Mesendoderm (in vitro differentiated cells): Measurements from ENCODE around the gene DMPK.
"Not testable (repeated sequence)": the region's sequence is repeated elsewhere in the genome, so short reads cannot be mapped to it uniquely, and the experiment has no call there.

Experiments
- DNase-seq: peaks from one replicate; pipeline ENCODE4 v3.0.0; 2013
- H2AK5ac ChIP-seq: 2 replicates; pipeline ENCODE4 v1.6.1; 2013; ENCODE audit warnings: low read length, inconsistent platforms
- H2BK120ac ChIP-seq: 2 replicates; pipeline ENCODE4 v1.6.1; 2013; ENCODE audit warnings: low read depth, mild to moderate bottlenecking, low read length, moderate library complexity, mixed read lengths
- H2BK15ac ChIP-seq: replicated peaks from 2 replicates; pipeline ENCODE4 v1.6.1; 2013; ENCODE audit warnings: low read depth, mild to moderate bottlenecking, moderate library complexity
- H2BK5ac ChIP-seq: 2 replicates; pipeline ENCODE4 v1.6.1; 2013; ENCODE audit warnings: low read length, inconsistent platforms
- H3K18ac ChIP-seq: 2 replicates; pipeline ENCODE4 v1.6.1; 2013; ENCODE audit warnings: mild to moderate bottlenecking, low read length, mixed read lengths
- H3K23ac ChIP-seq: one replicate; pipeline ENCODE4 v1.6.1; 2013; ENCODE audit warnings: low read length
- H3K27ac ChIP-seq: 2 replicates; pipeline ENCODE4 v1.5.1; 2013; ENCODE audit warnings: low read depth, mild to moderate bottlenecking, inconsistent platforms, low read length, moderate library complexity
- H3K27me3 ChIP-seq: 2 replicates; pipeline ENCODE4 v1.6.1; 2013; ENCODE audit warnings: low read length, control low read depth, mild to moderate bottlenecking, inconsistent platforms; ENCODE audit not compliant: insufficient read depth, poor library complexity
- H3K36me3 ChIP-seq: 2 replicates; pipeline ENCODE4 v1.6.1; 2013; ENCODE audit warnings: low read length, inconsistent platforms; ENCODE audit not compliant: control insufficient read depth, insufficient read depth
- H3K4ac ChIP-seq: one replicate; pipeline ENCODE4 v1.6.1; 2013; ENCODE audit warnings: low read depth, mild to moderate bottlenecking, low read length, moderate library complexity
- H3K4me1 ChIP-seq: 2 replicates; pipeline ENCODE4 v1.6.1; 2013; ENCODE audit warnings: low read depth, low read length, inconsistent platforms; ENCODE audit not compliant: control insufficient read depth
- H3K4me2 ChIP-seq: 2 replicates; pipeline ENCODE4 v1.6.1; 2013; ENCODE audit warnings: low read length
- H3K4me3 ChIP-seq: 2 replicates; pipeline ENCODE4 v1.5.1; 2013; ENCODE audit warnings: mild to moderate bottlenecking, low read length
- H3K56ac ChIP-seq: one replicate; pipeline ENCODE4 v1.6.1; 2013; ENCODE audit warnings: low read length
- H3K79me1 ChIP-seq: 2 replicates; pipeline ENCODE4 v1.6.1; 2013; ENCODE audit warnings: low read length, inconsistent platforms
- H3K79me2 ChIP-seq: 2 replicates; pipeline ENCODE4 v1.6.1; 2013; ENCODE audit warnings: mild to moderate bottlenecking, low read length; ENCODE audit not compliant: control insufficient read depth, insufficient read depth
- H3K9ac ChIP-seq: 2 replicates; pipeline ENCODE4 v1.6.1; 2013; ENCODE audit warnings: low read length, inconsistent platforms
- H4K5ac ChIP-seq: one replicate; pipeline ENCODE4 v1.6.1; 2013; ENCODE audit warnings: low read length
- H4K8ac ChIP-seq: one replicate; pipeline ENCODE4 v1.6.1; 2013; ENCODE audit warnings: low read depth, mild to moderate bottlenecking, control low read depth, low read length, moderate library complexity
- WGBS: extraction: QIAGEN DNeasy Blood & Tissue Kit; methylation state at CpG from one replicate; pipeline ENCODE4 v1.1.7; 2013; ENCODE audit warnings: low lambda C conversion rate, missing lambda C conversion rate; ENCODE audit not compliant: insufficient coverage; ENCODE audit errors: extremely low coverage; 5-methylcytosine and 5-hydroxymethylcytosine counted together

The DMPK gene

GRCh38 chr19:45758921-45759320 is 23.4 kb downstream of the DMPK start:
- no peak overlapping the region for H3K4ac ChIP-seq
- no peaks in the 10 kb centered on the region for H3K36me3 ChIP-seq
- H2BK15ac ChIP-seq, result no peak overlapping the region
- no peak overlapping the region for H4K8ac ChIP-seq
- H3K4me1 ChIP-seq, result peaks cover 2% of the 10 kb centered on the region
- no peak overlapping the region for H3K23ac ChIP-seq
- WGBS, result no CpG with 5 or more reads among the region's 9 CpGs
- no peak overlapping the region for H3K4me2 ChIP-seq
- H3K27me3 ChIP-seq, result no peaks in the 10 kb centered on the region
- H3K18ac ChIP-seq, result no peak overlapping the region
- no peak overlapping the region for H3K27ac ChIP-seq
- H2AK5ac ChIP-seq, result no peak overlapping the region
- H4K5ac ChIP-seq, result no peak overlapping the region
- H3K56ac ChIP-seq, result no peak overlapping the region
- no peaks in the 10 kb centered on the region for H3K79me2 ChIP-seq
- H2BK120ac ChIP-seq, result no peak overlapping the region
- DNase-seq, result no peak
- no peak overlapping the region for H3K9ac ChIP-seq
- H2BK5ac ChIP-seq, result no peak overlapping the region
- no peaks in the 10 kb centered on the region for H3K79me1 ChIP-seq
- no peak overlapping the region for H3K4me3 ChIP-seq

GRCh38 chr19:45757695-45758094 is 24.6 kb downstream of the DMPK start:
- WGBS, result no CpG with 5 or more reads among the region's 9 CpGs
- no peaks in the 10 kb centered on the region for H3K79me1 ChIP-seq
- no peak overlapping the region for H4K8ac ChIP-seq
- no peaks in the 10 kb centered on the region for H3K27me3 ChIP-seq
- no peak overlapping the region for H2BK120ac ChIP-seq
- DNase-seq, result no peak
- no peak overlapping the region for H3K4me2 ChIP-seq
- H3K18ac ChIP-seq, result no peak overlapping the region
- H4K5ac ChIP-seq, result no peak overlapping the region
- H3K9ac ChIP-seq, result no peak overlapping the region
- H3K4ac ChIP-seq, result no peak overlapping the region
- no peak overlapping the region for H3K4me3 ChIP-seq
- H3K4me1 ChIP-seq, result peaks cover 2% of the 10 kb centered on the region
- H2BK5ac ChIP-seq, result no peak overlapping the region
- H3K36me3 ChIP-seq, result no peaks in the 10 kb centered on the region
- no peaks in the 10 kb centered on the region for H3K79me2 ChIP-seq
- no peak overlapping the region for H3K56ac ChIP-seq
- no peak overlapping the region for H2AK5ac ChIP-seq
- no peak overlapping the region for H2BK15ac ChIP-seq
- H3K23ac ChIP-seq, result no peak overlapping the region
- no peak overlapping the region for H3K27ac ChIP-seq

- DNase-seq, result no peak
- Histone ChIP-seq H3K4me3 (no peak overlapping the region), H2BK120ac (no peak overlapping the region), H3K18ac (no peak overlapping the region), H3K9ac (no peak overlapping the region), H3K79me2 (no peaks in the 10 kb centered on the region), H3K4me2 (no peak overlapping the region), H4K5ac (no peak overlapping the region), H2BK5ac (no peak overlapping the region), H2BK15ac (no peak overlapping the region), H2AK5ac (no peak overlapping the region), H4K8ac (no peak overlapping the region), H3K36me3 (no peaks in the 10 kb centered on the region), H3K4me1 (no peaks in the 10 kb centered on the region), H3K23ac (no peak overlapping the region), H3K27ac (no peak overlapping the region), H3K27me3 (no peaks in the 10 kb centered on the region), H3K79me1 (no peaks in the 10 kb centered on the region), H3K4ac (no peak overlapping the region), H3K56ac (no peak overlapping the region)
- no CpG with 5 or more reads among the region's 8 CpGs for WGBS
Observed at GRCh38 chr19:45754323-45754722, 28.0 kb downstream of the DMPK start.

- H3K4me3 ChIP-seq, result no peak overlapping the region
- H4K5ac ChIP-seq, result no peak overlapping the region
- H3K4me1 ChIP-seq, result no peaks in the 10 kb centered on the region
- no peak overlapping the region for H3K18ac ChIP-seq
- no peaks in the 10 kb centered on the region for H3K79me1 ChIP-seq
- H3K79me2 ChIP-seq, result no peaks in the 10 kb centered on the region
- no peak overlapping the region for H2BK5ac ChIP-seq
- no peak overlapping the region for H2BK15ac ChIP-seq
- H3K36me3 ChIP-seq, result no peaks in the 10 kb centered on the region
- no peak overlapping the region for H3K9ac ChIP-seq
- H3K4ac ChIP-seq, result no peak overlapping the region
- H3K23ac ChIP-seq, result no peak overlapping the region
- no peak overlapping the region for H3K4me2 ChIP-seq
- H4K8ac ChIP-seq, result no peak overlapping the region
- H3K27me3 ChIP-seq, result no peaks in the 10 kb centered on the region
- H3K56ac ChIP-seq, result no peak overlapping the region
- peak; percentile 84 for DNase-seq
- no peak overlapping the region for H2AK5ac ChIP-seq
- no CpG with 5 or more reads among the region's 6 CpGs for WGBS
- H3K27ac ChIP-seq, result no peak overlapping the region
- no peak overlapping the region for H2BK120ac ChIP-seq
Observed at GRCh38 chr19:45753548-45753947, 28.7 kb downstream of the DMPK start.

- no peak overlapping the region for H2BK15ac ChIP-seq
- no peaks in the 10 kb centered on the region for H3K79me2 ChIP-seq
- H3K27me3 ChIP-seq, result no peaks in the 10 kb centered on the region
- no peak overlapping the region for H4K5ac ChIP-seq
- no peak overlapping the region for H3K56ac ChIP-seq
- no peak overlapping the region for H3K27ac ChIP-seq
- H3K23ac ChIP-seq, result no peak overlapping the region
- H3K36me3 ChIP-seq, result no peaks in the 10 kb centered on the region
- no peak overlapping the region for H4K8ac ChIP-seq
- H3K4ac ChIP-seq, result no peak overlapping the region
- no peak overlapping the region for H3K4me2 ChIP-seq
- no peak overlapping the region for H3K18ac ChIP-seq
- DNase-seq, result no peak
- no peak overlapping the region for H2BK5ac ChIP-seq
- H3K9ac ChIP-seq, result no peak overlapping the region
- no peak overlapping the region for H2BK120ac ChIP-seq
- H3K79me1 ChIP-seq, result no peaks in the 10 kb centered on the region
- H3K4me3 ChIP-seq, result no peak overlapping the region
- WGBS, result no CpG with 5 or more reads among the region's 12 CpGs
- no peaks in the 10 kb centered on the region for H3K4me1 ChIP-seq
- no peak overlapping the region for H2AK5ac ChIP-seq
Observed at GRCh38 chr19:45752639-45753038, 29.7 kb downstream of the DMPK start.

- H4K8ac ChIP-seq, H2BK120ac ChIP-seq, H3K4me1 ChIP-seq, H3K56ac ChIP-seq, H3K23ac ChIP-seq, H3K18ac ChIP-seq, H3K4ac ChIP-seq, H2BK5ac ChIP-seq, H3K79me1 ChIP-seq, H2AK5ac ChIP-seq, H4K5ac ChIP-seq, H3K27ac ChIP-seq, H3K4me3 ChIP-seq, H3K79me2 ChIP-seq, H3K9ac ChIP-seq, H3K36me3 ChIP-seq, H2BK15ac ChIP-seq, DNase-seq, H3K27me3 ChIP-seq, H3K4me2 ChIP-seq: not testable (repeated sequence)
- no CpG with 5 or more reads among the region's 10 CpGs for WGBS
Observed at GRCh38 chr19:45751483-45751882, 30.8 kb downstream of the DMPK start.
